GM08714 (cell line): Measurements from ENCODE around the gene PLCG2.
"Not testable (repeated sequence)": the region's sequence is repeated elsewhere in the genome, so short reads cannot be mapped to it uniquely, and the experiment has no call there.

Source experiments
- H3K4me3 ChIP-seq: fragments of 200-500 bp; sonication (Bioruptor generic); 2 replicates; pipeline ENCODE4 v1.5.1; 2014; ENCODE audit warnings: mild to moderate bottlenecking, low read length, inconsistent platforms
- ZNF274 ChIP-seq: IDR thresholded peaks from 2 replicates; pipeline ENCODE4 v1.6.1; 2012; ENCODE audit warnings: mild to moderate bottlenecking, low read depth, low read length

Gene PLCG2

GRCh38 chr16:81921085-81921814, 142.2 kb downstream of the PLCG2 start:
- TF ChIP-seq ZNF274, result no peak
- H3K4me3 ChIP-seq, result no peak overlapping the region

- TF ChIP-seq ZNF274, result no peak
- no peak overlapping the region for H3K4me3 ChIP-seq
Observed at GRCh38 chr16:81921843-81922584, 142.9 kb downstream of the PLCG2 start.

GRCh38 chr16:81923296-81923695, 144.2 kb downstream of the PLCG2 start:
- no peak for TF ChIP-seq ZNF274
- no peak overlapping the region for H3K4me3 ChIP-seq

- no peak overlapping the region for H3K4me3 ChIP-seq
- no peak for TF ChIP-seq ZNF274
Observed at GRCh38 chr16:81925016-81925415, 145.9 kb downstream of the PLCG2 start.

- H3K4me3 ChIP-seq, result no peak overlapping the region
Observed at GRCh38 chr16:81926036-81926435, 146.9 kb downstream of the PLCG2 start.

GRCh38 chr16:81927561-81928185, 148.6 kb downstream of the PLCG2 start:
- TF ChIP-seq ZNF274, result no peak
- H3K4me3 ChIP-seq, result no peak overlapping the region

More at GRCh38 chr16:81926036-81926435, 146.9 kb downstream of the PLCG2 start:
- no peak for TF ChIP-seq ZNF274

- no peak overlapping the region for H3K4me3 ChIP-seq
- TF ChIP-seq ZNF274, result no peak
Observed at GRCh38 chr16:81928271-81928918, 149.3 kb downstream of the PLCG2 start.

GRCh38 chr16:81928975-81929374, 149.9 kb downstream of the PLCG2 start:
- no peak overlapping the region for H3K4me3 ChIP-seq
- TF ChIP-seq ZNF274, result no peak

GRCh38 chr16:81929841-81930240, 150.8 kb downstream of the PLCG2 start:
- no peak overlapping the region for H3K4me3 ChIP-seq
- no peak for TF ChIP-seq ZNF274

- no peak overlapping the region for H3K4me3 ChIP-seq
- TF ChIP-seq ZNF274, result no peak
Observed at GRCh38 chr16:81931927-81932326, 152.8 kb downstream of the PLCG2 start.

- TF ChIP-seq ZNF274, result no peak
- H3K4me3 ChIP-seq, result no peak overlapping the region
Observed at GRCh38 chr16:81932668-81933067, 153.6 kb downstream of the PLCG2 start.

- TF ChIP-seq ZNF274, result no peak
- no peak overlapping the region for H3K4me3 ChIP-seq
Observed at GRCh38 chr16:81933361-81933760, 154.3 kb downstream of the PLCG2 start.

GRCh38 chr16:81934711-81935110, 155.6 kb downstream of the PLCG2 start:
- H3K4me3 ChIP-seq, result not testable (repeated sequence)

GRCh38 chr16:81936209-81937000, 157.3 kb downstream of the PLCG2 start:
- H3K4me3 ChIP-seq, result no peak overlapping the region
- no peak for TF ChIP-seq ZNF274
